ENCODE data around the gene EIF4ENIF1.

- TF ChIP-seq CTCF (IDR thresholded peaks at IDR 0.05; ENCODE audit: insufficient read depth, low read length, poor library complexity, severe bottlenecking) = no peak
- no peak for TF ChIP-seq EZH2phosphoT487 (conservative IDR thresholded peaks at IDR 0.05; ENCODE audit: low read length)
These were observed 48.0 kb downstream of the EIF4ENIF1 start for GRCh38 chr22:31441652-31442051.

Measured in SU-DHL-6 (cell line).